GM12878 (cell line): ENCODE measurements around the gene RBPJ. TPM values are rescaled to one million over a fixed set of nuclear protein-coding genes. Genes with fewer than 3 reads are reported as not detected.

Source experiments
- ATAC-seq: fragments of 200-7000 bp; cut with Tn5 transposase; 3 replicates; pipeline ENCODE4 v1.9.1; 2020; ENCODE audit warnings: mild to moderate bottlenecking, moderate library complexity
- BruUV-seq: library from RNA; stranded (reverse); fragments of 400-500 nt; replicated peaks from 2 replicates; lab custom pipeline; 2021; lab: Mats Ljungman, UMichigan
- CTCF ChIA-PET: fragments of 300-600 bp; sonication (Branson Sonifier 250); formaldehyde crosslinking; extraction: SDS; loops from one replicate; lab custom pipeline; 2021; ENCODE audit warnings: inconsistent platforms; lab: Yijun Ruan, JAX
- POLR2A ChIA-PET: fragments of 350-600 bp; formaldehyde crosslinking; extraction: SDS; loops from one replicate; lab custom pipeline; 2021; ENCODE audit warnings: inconsistent platforms; lab: Charles Lee
- RAD21 ChIA-PET: fragments of 300-600 bp; sonication (Branson Sonifier 250); formaldehyde crosslinking; loops from one replicate; lab custom pipeline; 2023; ENCODE audit warnings: antibody characterized with exemption; ENCODE audit not compliant: unreplicated experiment; lab: Charles Lee
- SMC1A ChIA-PET: fragments of 300-600 bp; sonication (Branson Sonifier 250); formaldehyde crosslinking; loops from one replicate; lab custom pipeline; 2023; ENCODE audit not compliant: unreplicated experiment, uncharacterized antibody; lab: Charles Lee
- DNase-seq: peaks from one replicate; pipeline ENCODE4 v3.0.0-alpha.2; 2011; ENCODE audit warnings: low read depth, low spot score
- FAIRE-seq: peaks from 3 replicates; lab custom pipeline; 2011; peaks lifted over from hg19 to GRCh38; lab: Jason Lieb, UNC
- H2AFZ ChIP-seq: 2 replicates; pipeline ENCODE4 v1.6.0; 2011; ENCODE audit warnings: low read depth, low read length, control low read depth; ENCODE audit not compliant: control insufficient read depth
- H3K27ac ChIP-seq: 2 replicates; pipeline ENCODE4 v1.5.1; 2011; ENCODE audit warnings: control low read depth; ENCODE audit not compliant: control insufficient read depth, insufficient read depth
- H3K27me3 ChIP-seq, 2 experiments: replicated peaks in 1 of 2; 2 replicates each; pipeline versions ENCODE4 v1.6.0 to v1.6.1; 2011; ENCODE audit warnings: low read length in 1 of 2; ENCODE audit not compliant: control insufficient read depth in 2 of 2, insufficient read depth in 2 of 2
- H3K36me3 ChIP-seq, 2 experiments: 2 replicates each; pipeline ENCODE4 v1.5.1; 2011; ENCODE audit warnings: low read length in 1 of 2; ENCODE audit not compliant: control insufficient read depth in 2 of 2, insufficient read depth in 2 of 2
- H3K4me1 ChIP-seq: 2 replicates; pipeline ENCODE4 v1.6.1; 2011; ENCODE audit warnings: mild to moderate bottlenecking, low read length, moderate library complexity, mixed read lengths; ENCODE audit not compliant: control insufficient read depth, insufficient read depth
- H3K4me2 ChIP-seq: 2 replicates; pipeline ENCODE4 v1.6.0; 2011; ENCODE audit warnings: control low read depth; ENCODE audit not compliant: control insufficient read depth, insufficient read depth
- H3K4me3 ChIP-seq: fragments of 200-600 bp; sonication (generic); 2 replicates; pipeline ENCODE4 v1.5.1; 2016
- H3K79me2 ChIP-seq: 2 replicates; pipeline ENCODE4 v1.6.0; 2011; ENCODE audit warnings: low read length; ENCODE audit not compliant: control insufficient read depth, insufficient read depth
- H3K9ac ChIP-seq: 2 replicates; pipeline ENCODE4 v1.8.0; 2011; ENCODE audit warnings: low read length, control low read depth, mixed read lengths; ENCODE audit not compliant: control insufficient read depth, insufficient read depth
- H3K9me3 ChIP-seq: replicated peaks from 3 replicates; pipeline ENCODE4 v1.5.1; 2011; ENCODE audit warnings: mild to moderate bottlenecking, low read length; ENCODE audit not compliant: control insufficient read depth, insufficient read depth
- H4K20me1 ChIP-seq: 2 replicates; pipeline ENCODE4 v1.6.0; 2011; ENCODE audit not compliant: control insufficient read depth, insufficient read depth
- ATF2 ChIP-seq: IDR thresholded peaks from 2 replicates; pipeline ENCODE4 v1.6.1; 2012; ENCODE audit warnings: low read length, inconsistent platforms
- E2F8 ChIP-seq: fragments of 450-650 bp; IDR thresholded peaks from 2 replicates; pipeline ENCODE4 v1.6.1; 2018; ENCODE audit warnings: mild to moderate bottlenecking, low read depth, moderate library complexity; ENCODE audit not compliant: partially characterized antibody
- EZH2 ChIP-seq: IDR thresholded peaks from 2 replicates; pipeline ENCODE4 v1.6.1; 2012; ENCODE audit warnings: low read depth, mild to moderate bottlenecking, control low read depth, inconsistent platforms, low read length, borderline replicate concordance; ENCODE audit not compliant: control insufficient read depth
- FOS ChIP-seq: IDR thresholded peaks from 3 replicates; pipeline ENCODE4 v1.6.1; 2011; ENCODE audit warnings: borderline replicate concordance; ENCODE audit not compliant: insufficient read length; ENCODE audit errors: extremely low read depth
- HDGF ChIP-seq: fragments of 450-650 bp; IDR thresholded peaks from 2 replicates; pipeline ENCODE4 v1.6.1; 2016; ENCODE audit warnings: antibody characterized with exemption
- IRF4 ChIP-seq: IDR thresholded peaks from 2 replicates; pipeline ENCODE4 v1.6.1; 2011; ENCODE audit warnings: low read depth, low read length
- MYC ChIP-seq: IDR thresholded peaks from 2 replicates; pipeline ENCODE4 v1.6.1; 2011; ENCODE audit warnings: mild to moderate bottlenecking, low read length, moderate library complexity, inconsistent platforms; ENCODE audit not compliant: insufficient read depth, insufficient replicate concordance, insufficient read length, severe bottlenecking
- NFYA ChIP-seq: IDR thresholded peaks from 2 replicates; pipeline ENCODE4 v1.6.1; 2011; ENCODE audit warnings: low read depth, mild to moderate bottlenecking, low read length, improper control_type of control experiment, borderline replicate concordance
- POLR2AphosphoS5 ChIP-seq: IDR thresholded peaks from 2 replicates; pipeline ENCODE4 v1.6.1; 2011; ENCODE audit warnings: mild to moderate bottlenecking, low read length, inconsistent platforms
- REST ChIP-seq: IDR thresholded peaks from 2 replicates; pipeline ENCODE4 v1.6.1; 2012; ENCODE audit warnings: mild to moderate bottlenecking, low read depth, low read length
- SMARCA5 ChIP-seq: fragments of 450-650 bp; IDR thresholded peaks from 2 replicates; pipeline ENCODE4 v1.6.1; 2017; ENCODE audit warnings: mild to moderate bottlenecking
- ZBTB11 ChIP-seq: fragments of 450-650 bp; formaldehyde crosslinking; IDR thresholded peaks from 2 replicates; pipeline ENCODE4 v1.5.0; 2022; ENCODE audit warnings: mild to moderate bottlenecking, missing genetic modification characterization
- WGBS: methylation state at CpG from one replicate; pipeline ENCODE4 v1.1.6; 2016; ENCODE audit warnings: low lambda C conversion rate; ENCODE audit not compliant: insufficient replicate concordance, insufficient coverage; ENCODE audit errors: missing lambda C conversion rate; 5-methylcytosine and 5-hydroxymethylcytosine counted together
- in situ Hi-C: fragments of 300-500 bp; cut with MboI; formaldehyde crosslinking; loops from 9 replicates; pipeline ENCODE4 v1.14.3; 2018; ENCODE audit warnings: mixed read lengths
- intact Hi-C: fragments of 100-400 bp; cut with micrococcal nuclease; formaldehyde crosslinking; loops from one replicate; pipeline ENCODE4 v1.14.2; 2022; ENCODE audit not compliant: unreplicated experiment
- polyA plus RNA-seq, 11 experiments: library from polyadenylated mRNA; depleted of rRNA in 4 of 11; unstranded in 6 of 11; stranded (reverse) in 5 of 11; fragments of >200 nt; fragmentation: Nextera tagmentation in 4 of 11; fragmentation: Illumina TruSeq in 1 of 11; extraction: Ambion mirVana in 4 of 11; extraction: Trizol in 1 of 11; gene quantifications; 1 replicate in 1 of 11; 2 replicates in 10 of 11; pipeline versions ENCODE4 v1.2.1 to v1.2.3, GENCODE V29; 2011 to 2016; ENCODE audit warnings: inconsistent platforms in 2 of 11, missing spikeins in 2 of 11, low read depth in 1 of 11
- total RNA-seq, 4 experiments: library from RNA; depleted of rRNA in 3 of 4; stranded (reverse); fragments of >200 nt in 3 of 4; fragmentation: Illumina TruSeq in 1 of 4; extraction: Trizol in 1 of 4; gene quantifications; 2 replicates each; pipeline versions ENCODE4 v1.2.1 to v1.2.3, GENCODE V29; 2013 to 2021

Gene RBPJ
- total and polyA plus RNA-seq, 10 of the 15 experiments (the other 5 are each of a cell fraction or from before 2014, with no cell fraction given) = 24.5 to 87.6 (median 41.6) TPM

- H2AFZ ChIP-seq = no peak overlapping the region
- no peaks in the 10 kb centered on the region for H3K79me2 ChIP-seq
- H3K4me1 ChIP-seq = no peaks in the 10 kb centered on the region
- no peak overlapping the region for H3K27ac ChIP-seq
- H3K9ac ChIP-seq = no peak overlapping the region
- in situ Hi-C loops (no loop called here), intact Hi-C loops (no loop called here)
- ATAC-seq (no peak), FAIRE-seq (no peak), DNase-seq (no peak)
- SMC1A ChIA-PET = interaction anchor here (1.2 kb wide), 1 partner anchor 250 kb away, joined by 3 read pairs; no protein-coding TSS in a partner anchor
- no peaks in the 10 kb centered on the region for H3K27me3 ChIP-seq
- BruUV-seq = no TSS peak
- no peak overlapping the region for H3K4me3 ChIP-seq
- H3K36me3 ChIP-seq = no peaks in the 10 kb centered on the region
- RAD21 ChIA-PET = no interaction called here
- H3K9me3 ChIP-seq = no peaks in the 10 kb centered on the region
- POLR2A ChIA-PET = no interaction called here
- H4K20me1 ChIP-seq = no peaks in the 10 kb centered on the region
- no peak overlapping the region for H3K4me2 ChIP-seq
- CTCF ChIA-PET = interaction anchor here (1.0 to 1.9 kb wide), 2 partner anchors 50 to 131 kb away, joined by 3 to 6 read pairs; no protein-coding TSS in a partner anchor
- 68% methylated on average over 12 of the region's 13 CpGs for WGBS
- no peak for TF ChIP-seq FOS
- no peak for TF ChIP-seq POLR2AphosphoS5
- no peak for TF ChIP-seq ATF2
- no peak for TF ChIP-seq NFYA
- TF ChIP-seq HDGF = no peak
- TF ChIP-seq EZH2 = no peak
- TF ChIP-seq REST = no peak
- TF ChIP-seq E2F8 = no peak
- TF ChIP-seq MYC = no peak
- TF ChIP-seq ZBTB11 (CRISPR knock-in tag) = no peak
- TF ChIP-seq SMARCA5 = no peak
- no peak for TF ChIP-seq IRF4
These were observed 41.4 kb upstream of the RBPJ start for GRCh38 chr4:26279446-26279845.
